HL-60 (cell line): ENCODE results near the gene FAAP24.
"Not testable (repeated sequence)": the region's sequence is repeated elsewhere in the genome, so short reads cannot be mapped to it uniquely, and the experiment has no call there.

ENCODE experiments used
- DNase-seq, 2 experiments: peaks; one replicate each; pipeline ENCODE4 v3.0.0-alpha.2; 2010 to 2020; ENCODE audit warnings: low read depth in 1 of 2, low spot score in 1 of 2
- H3K27ac ChIP-seq: fragments of 250-450 bp; sonication (Bioruptor Pico); replicated peaks from 2 replicates; pipeline ENCODE4 v1.5.1; 2020; ENCODE audit warnings: mild to moderate bottlenecking, moderate library complexity
- H3K27me3 ChIP-seq: fragments of 250-450 bp; sonication (Bioruptor Pico); 2 replicates; pipeline ENCODE4 v1.5.1; 2021; ENCODE audit warnings: mild to moderate bottlenecking, moderate library complexity; ENCODE audit not compliant: insufficient read depth, poor library complexity, severe bottlenecking
- H3K4me3 ChIP-seq: replicated peaks from 2 replicates; pipeline ENCODE4 v1.5.1; 2011; ENCODE audit warnings: mild to moderate bottlenecking, control low read depth, low read length; ENCODE audit not compliant: insufficient read depth
- GABPA ChIP-seq: IDR thresholded peaks from 2 replicates; pipeline ENCODE4 v1.6.1; 2012; ENCODE audit warnings: low read depth
- POLR2AphosphoS5 ChIP-seq: IDR thresholded peaks from 2 replicates; pipeline ENCODE4 v1.6.1; 2012; ENCODE audit warnings: low read depth
- REST ChIP-seq: IDR thresholded peaks from 2 replicates; pipeline ENCODE4 v1.6.1; 2012; ENCODE audit warnings: low read depth; ENCODE audit not compliant: insufficient replicate concordance
- SPI1 ChIP-seq: IDR thresholded peaks from 2 replicates; pipeline ENCODE4 v1.6.1; 2012; ENCODE audit warnings: low read depth, mild to moderate bottlenecking, borderline replicate concordance
- TF ChIP-seq, protein P1 (sequence below): IDR thresholded peaks from one replicate; pipeline ENCODE4 v1.5.1; 2011; ENCODE audit warnings: low read length, control low read depth, inconsistent platforms; ENCODE audit not compliant: insufficient read depth

The FAAP24 gene

DNA sequence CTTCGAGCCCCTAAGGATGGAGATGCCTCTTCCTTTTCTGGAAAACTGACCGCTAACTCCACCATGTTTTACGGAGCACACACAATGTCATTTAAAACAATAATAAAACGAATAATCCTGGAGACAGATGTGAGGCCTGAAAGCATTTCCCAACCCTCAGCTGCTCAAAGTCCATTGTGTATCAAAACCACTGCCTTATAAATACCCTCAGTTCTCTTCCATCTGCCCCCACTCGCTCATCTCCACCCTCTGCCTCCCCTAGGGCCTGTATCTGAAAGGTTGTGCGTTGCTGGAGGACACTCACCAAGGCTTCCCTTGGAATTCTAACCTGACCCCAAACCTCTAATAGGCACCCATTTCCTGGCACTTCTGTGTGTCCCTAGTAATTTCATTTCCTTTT, 10.4 kb downstream of the FAAP24 start:
- not testable (repeated sequence) for H3K4me3 ChIP-seq, DNase-seq, H3K27me3 ChIP-seq, H3K27ac ChIP-seq

DNA sequence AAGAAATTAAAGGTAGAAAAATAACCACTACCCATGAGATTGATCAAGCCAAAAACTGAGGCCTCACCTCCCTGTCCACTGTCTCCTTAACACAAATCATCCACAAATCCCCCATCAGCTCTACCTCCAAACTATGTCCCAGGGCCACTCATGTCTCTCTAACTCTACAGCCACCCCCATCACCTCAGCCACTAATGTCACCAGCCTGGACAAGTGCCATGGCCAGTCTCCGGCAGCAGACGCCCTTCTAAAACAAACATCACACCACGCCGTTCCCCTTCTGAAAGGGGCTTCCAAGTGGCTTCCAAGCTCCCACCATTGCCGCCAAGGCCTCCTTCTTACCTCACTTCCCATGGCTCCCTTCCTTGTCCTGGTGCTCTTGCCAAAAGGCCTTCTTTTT, 16.2 kb downstream of the FAAP24 start:
- H3K4me3 ChIP-seq, DNase-seq, H3K27ac ChIP-seq, H3K27me3 ChIP-seq: not testable (repeated sequence)

DNA sequence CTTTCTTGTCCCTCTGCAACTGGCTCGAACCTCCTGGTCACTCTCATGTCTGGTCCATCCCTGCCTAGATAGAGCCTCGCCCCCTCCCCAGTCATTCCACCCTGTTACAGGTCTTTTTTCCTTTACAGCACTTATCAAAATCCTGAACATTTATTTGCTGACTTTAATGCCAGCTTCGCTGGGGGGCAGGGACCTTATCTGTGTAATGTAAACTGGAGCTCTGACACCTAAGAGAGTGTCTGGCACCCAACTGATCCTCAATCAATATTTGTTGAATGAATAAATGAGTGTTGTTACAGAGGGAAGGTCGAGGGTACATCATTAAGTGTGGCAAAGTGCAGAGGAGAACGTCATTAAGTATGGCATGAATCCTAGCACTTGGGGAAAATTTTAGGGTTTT, 16.7 kb downstream of the FAAP24 start:
- no peak overlapping the region for H3K27ac ChIP-seq
- TF ChIP-seq POLR2AphosphoS5 (no peak), GABPA (no peak), REST (no peak), SPI1 (no peak)
- TF ChIP-seq, protein P1, sequence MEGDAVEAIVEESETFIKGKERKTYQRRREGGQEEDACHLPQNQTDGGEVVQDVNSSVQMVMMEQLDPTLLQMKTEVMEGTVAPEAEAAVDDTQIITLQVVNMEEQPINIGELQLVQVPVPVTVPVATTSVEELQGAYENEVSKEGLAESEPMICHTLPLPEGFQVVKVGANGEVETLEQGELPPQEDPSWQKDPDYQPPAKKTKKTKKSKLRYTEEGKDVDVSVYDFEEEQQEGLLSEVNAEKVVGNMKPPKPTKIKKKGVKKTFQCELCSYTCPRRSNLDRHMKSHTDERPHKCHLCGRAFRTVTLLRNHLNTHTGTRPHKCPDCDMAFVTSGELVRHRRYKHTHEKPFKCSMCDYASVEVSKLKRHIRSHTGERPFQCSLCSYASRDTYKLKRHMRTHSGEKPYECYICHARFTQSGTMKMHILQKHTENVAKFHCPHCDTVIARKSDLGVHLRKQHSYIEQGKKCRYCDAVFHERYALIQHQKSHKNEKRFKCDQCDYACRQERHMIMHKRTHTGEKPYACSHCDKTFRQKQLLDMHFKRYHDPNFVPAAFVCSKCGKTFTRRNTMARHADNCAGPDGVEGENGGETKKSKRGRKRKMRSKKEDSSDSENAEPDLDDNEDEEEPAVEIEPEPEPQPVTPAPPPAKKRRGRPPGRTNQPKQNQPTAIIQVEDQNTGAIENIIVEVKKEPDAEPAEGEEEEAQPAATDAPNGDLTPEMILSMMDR, result no peak
- DNase-seq, result no peak
- no peaks in the 10 kb centered on the region for H3K27me3 ChIP-seq
- H3K4me3 ChIP-seq, result no peak overlapping the region

DNA sequence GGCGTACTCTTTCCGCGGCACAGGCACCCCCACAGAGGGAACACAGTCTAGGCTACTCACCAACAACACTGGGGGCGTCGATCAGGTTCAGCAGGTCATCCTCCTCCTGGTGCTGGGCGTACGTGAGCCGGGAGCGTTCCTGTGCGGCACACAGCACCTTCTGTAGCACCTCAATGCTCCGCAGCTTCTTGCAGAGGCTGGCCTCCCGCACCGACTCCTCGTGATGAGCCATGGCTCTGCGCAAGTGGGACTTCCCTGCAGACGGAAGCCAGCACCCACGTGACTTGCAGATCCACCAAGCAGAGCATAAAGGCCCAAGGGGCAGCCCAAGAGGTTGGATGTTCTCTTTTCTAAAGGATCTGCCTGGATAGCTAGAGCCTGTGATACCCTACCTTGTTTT, 23.9 kb downstream of the FAAP24 start:
- H3K27ac ChIP-seq, H3K4me3 ChIP-seq, H3K27me3 ChIP-seq, DNase-seq: not testable (repeated sequence)

DNA sequence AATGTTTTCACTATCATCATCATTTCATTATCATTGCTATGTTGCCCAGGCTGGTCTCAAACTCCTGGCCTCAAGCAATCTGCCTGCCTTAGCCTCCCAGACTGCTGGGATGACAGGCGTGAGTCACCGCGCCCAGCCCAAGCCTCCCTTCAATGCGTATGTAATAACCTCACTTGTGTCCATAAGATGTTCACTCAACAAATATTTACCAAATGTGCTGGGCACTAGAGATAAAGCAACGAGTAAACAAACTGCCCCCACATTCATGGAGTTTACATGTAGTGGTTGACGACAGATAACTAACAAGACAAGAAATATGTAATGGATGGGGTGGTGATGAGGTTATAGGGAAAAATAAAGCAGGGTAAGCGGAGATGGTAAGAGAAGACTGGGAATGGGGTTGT, 25.0 kb downstream of the FAAP24 start:
- not testable (repeated sequence) for H3K4me3 ChIP-seq, H3K27ac ChIP-seq, H3K27me3 ChIP-seq, DNase-seq

DNA sequence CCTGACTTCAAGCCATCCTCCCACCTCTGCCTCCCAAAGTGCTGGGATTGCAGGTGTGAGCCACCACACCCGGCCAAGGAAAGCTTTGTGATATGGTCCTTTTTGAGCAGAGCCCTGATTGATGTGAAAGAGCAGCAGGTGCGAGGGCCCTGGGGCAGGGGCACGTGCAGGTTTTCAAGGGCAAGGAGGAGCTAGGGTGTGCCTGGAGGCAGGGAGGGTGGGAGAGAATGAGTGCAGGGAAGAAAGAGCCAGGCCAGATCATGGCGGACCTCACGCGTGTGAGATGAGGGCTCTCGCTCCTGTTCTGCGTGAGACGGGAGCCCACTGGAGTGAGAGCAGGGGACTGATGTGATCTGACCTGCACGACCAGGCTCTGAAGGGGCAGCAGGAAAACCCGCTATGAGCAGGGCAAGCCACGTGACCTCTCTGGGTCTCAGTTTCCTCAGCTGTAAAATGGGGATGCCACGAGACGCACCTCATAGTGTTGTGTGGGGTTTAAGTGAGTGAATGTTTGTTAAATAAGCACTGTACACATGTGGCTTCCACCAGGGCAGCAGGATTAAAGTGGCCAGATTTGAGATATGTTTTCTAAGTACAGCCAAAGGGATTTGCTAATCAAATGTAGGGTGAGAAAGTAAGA, 25.8 kb downstream of the FAAP24 start:
- no peak for DNase-seq
- no peaks in the 10 kb centered on the region for H3K27me3 ChIP-seq
- no peak overlapping the region for H3K4me3 ChIP-seq
- TF ChIP-seq GABPA (no peak), SPI1 (no peak), POLR2AphosphoS5 (no peak), REST (no peak)
- TF ChIP-seq, protein P1, result no peak
- no peak overlapping the region for H3K27ac ChIP-seq
